HEK293 (cell line): ENCODE results near the gene GMDS.

Source experiments
- CTCF ChIA-PET: fragments of 350-600 bp; formaldehyde crosslinking; extraction: SDS; loops from one replicate; lab custom pipeline; 2021; ENCODE audit warnings: antibody characterized with exemption; lab: Yijun Ruan, JAX
- POLR2A ChIA-PET: fragments of 300-600 bp; formaldehyde crosslinking; extraction: SDS; loops from one replicate; lab custom pipeline; 2020; ENCODE audit warnings: antibody characterized with exemption, inconsistent platforms; lab: Yijun Ruan, JAX
- H3K27ac ChIP-seq: fragments of 200-500 bp; sonication (Bioruptor generic); 2 replicates; pipeline ENCODE4 v1.5.1; 2014; ENCODE audit warnings: low read depth, low read length, control low read depth, inconsistent platforms; ENCODE audit errors: extremely low read depth
- H3K36me3 ChIP-seq, 2 experiments: fragments of 200-500 bp in 1 of 2; sonication (Bioruptor generic) in 1 of 2; 1 replicate in 1 of 2; 2 replicates in 1 of 2; pipeline ENCODE4 v1.5.1; 2014 to 2017; ENCODE audit warnings: inconsistent platforms in 2 of 2, low read length in 2 of 2; ENCODE audit not compliant: control insufficient read depth in 2 of 2, insufficient read depth in 1 of 2
- H3K4me1 ChIP-seq: fragments of 200-500 bp; sonication (Bioruptor generic); 2 replicates; pipeline ENCODE4 v1.5.1; 2014; ENCODE audit warnings: mild to moderate bottlenecking, low read length, inconsistent platforms; ENCODE audit not compliant: control insufficient read depth, insufficient read depth
- H3K4me3 ChIP-seq: 2 replicates; pipeline ENCODE4 v1.5.1; 2011; ENCODE audit warnings: low read depth, mild to moderate bottlenecking, control low read depth, low read length, moderate library complexity
- H3K9me3 ChIP-seq: fragments of 200-500 bp; sonication (Bioruptor generic); 2 replicates; pipeline ENCODE4 v1.5.1; 2014; ENCODE audit warnings: low read depth, low read length, inconsistent platforms; ENCODE audit not compliant: control insufficient read depth, insufficient read depth
- EGR2 ChIP-seq: fragments of 450-650 bp; formaldehyde crosslinking; IDR thresholded peaks from 2 replicates; pipeline ENCODE4 v1.5.1; 2016; ENCODE audit warnings: low read depth, missing biosample characterization, missing genetic modification characterization
- GFI1B ChIP-seq: fragments of 450-650 bp; formaldehyde crosslinking; IDR thresholded peaks from 2 replicates; pipeline ENCODE4 v1.5.1; 2016; ENCODE audit warnings: missing biosample characterization, missing genetic modification characterization
- MYNN ChIP-seq: fragments of 450-650 bp; formaldehyde crosslinking; IDR thresholded peaks from 2 replicates; pipeline ENCODE4 v1.5.1; 2016; ENCODE audit warnings: missing biosample characterization, missing genetic modification characterization, borderline replicate concordance
- OSR2 ChIP-seq: fragments of 450-650 bp; formaldehyde crosslinking; IDR thresholded peaks from 2 replicates; pipeline ENCODE4 v1.5.1; 2016; ENCODE audit warnings: missing biosample characterization, missing genetic modification characterization
- REPIN1 ChIP-seq: fragments of 450-650 bp; formaldehyde crosslinking; IDR thresholded peaks from 2 replicates; pipeline ENCODE4 v1.5.1; 2017; ENCODE audit warnings: missing biosample characterization, missing genetic modification characterization, low read depth
- ZBTB1 ChIP-seq: fragments of 450-650 bp; formaldehyde crosslinking; IDR thresholded peaks from 2 replicates; pipeline ENCODE4 v1.5.1; 2016; ENCODE audit warnings: missing biosample characterization, missing genetic modification characterization
- ZBTB17 ChIP-seq: fragments of 450-650 bp; formaldehyde crosslinking; IDR thresholded peaks from 2 replicates; pipeline ENCODE4 v1.5.1; 2016; ENCODE audit warnings: missing biosample characterization, missing genetic modification characterization
- ZBTB48 ChIP-seq: fragments of 450-650 bp; formaldehyde crosslinking; IDR thresholded peaks from 2 replicates; pipeline ENCODE4 v1.5.1; 2016; ENCODE audit warnings: missing biosample characterization, missing genetic modification characterization
- ZBTB7A ChIP-seq: fragments of 450-650 bp; formaldehyde crosslinking; IDR thresholded peaks from 2 replicates; pipeline ENCODE4 v1.5.1; 2016; ENCODE audit warnings: low read depth, missing biosample characterization, missing genetic modification characterization
- ZFHX2 ChIP-seq: fragments of 450-650 bp; formaldehyde crosslinking; conservative IDR thresholded peaks from 2 replicates; pipeline ENCODE4 v1.5.1; 2016; ENCODE audit warnings: missing biosample characterization, missing genetic modification characterization
- ZNF146 ChIP-seq: fragments of 450-650 bp; formaldehyde crosslinking; IDR thresholded peaks from 2 replicates; pipeline ENCODE4 v1.5.1; 2016; ENCODE audit warnings: missing biosample characterization, missing genetic modification characterization
- ZNF157 ChIP-seq: fragments of 450-650 bp; formaldehyde crosslinking; IDR thresholded peaks from 2 replicates; pipeline ENCODE4 v1.5.1; 2016; ENCODE audit warnings: missing biosample characterization, missing genetic modification characterization
- ZNF292 ChIP-seq: fragments of 450-650 bp; formaldehyde crosslinking; IDR thresholded peaks from 2 replicates; pipeline ENCODE4 v1.5.1; 2016; ENCODE audit warnings: low read depth, missing biosample characterization, missing genetic modification characterization, borderline replicate concordance
- ZNF311 ChIP-seq: fragments of 450-650 bp; formaldehyde crosslinking; IDR thresholded peaks from 2 replicates; pipeline ENCODE4 v1.5.1; 2017; ENCODE audit warnings: missing biosample characterization, missing genetic modification characterization, borderline replicate concordance
- ZNF354C ChIP-seq: fragments of 450-650 bp; formaldehyde crosslinking; IDR thresholded peaks from 2 replicates; pipeline ENCODE4 v1.5.1; 2016; ENCODE audit warnings: missing biosample characterization, missing genetic modification characterization, low read depth, borderline replicate concordance
- ZNF37A ChIP-seq: fragments of 450-650 bp; IDR thresholded peaks from 2 replicates; pipeline ENCODE4 v1.5.1; 2018; ENCODE audit warnings: missing biosample characterization, missing genetic modification characterization
- ZNF510 ChIP-seq: fragments of 450-650 bp; formaldehyde crosslinking; IDR thresholded peaks from 2 replicates; pipeline ENCODE4 v1.5.1; 2018; ENCODE audit warnings: mild to moderate bottlenecking, missing genetic modification characterization, missing biosample characterization; ENCODE audit not compliant: insufficient replicate concordance
- ZNF544 ChIP-seq: fragments of 450-650 bp; formaldehyde crosslinking; IDR thresholded peaks from 2 replicates; pipeline ENCODE4 v1.5.0; 2017; ENCODE audit warnings: missing biosample characterization, missing genetic modification characterization
- ZNF560 ChIP-seq: fragments of 450-650 bp; formaldehyde crosslinking; IDR thresholded peaks from 2 replicates; pipeline ENCODE4 v1.5.1; 2017; ENCODE audit warnings: missing biosample characterization, missing genetic modification characterization, borderline replicate concordance
- ZNF677 ChIP-seq: fragments of 450-650 bp; IDR thresholded peaks from 2 replicates; pipeline ENCODE4 v1.5.0; 2018; ENCODE audit warnings: missing biosample characterization, mild to moderate bottlenecking, missing genetic modification characterization, moderate library complexity
- ZSCAN16 ChIP-seq: fragments of 450-650 bp; formaldehyde crosslinking; IDR thresholded peaks from 2 replicates; pipeline ENCODE4 v1.5.1; 2016; ENCODE audit warnings: missing biosample characterization, missing genetic modification characterization
- TF ChIP-seq, protein P1 (sequence below): IDR thresholded peaks from 2 replicates; pipeline ENCODE4 v1.6.1; 2011; ENCODE audit warnings: mild to moderate bottlenecking, low read depth, low read length, borderline replicate concordance
- TF ChIP-seq, protein P2 (sequence below): fragments of 450-650 bp; formaldehyde crosslinking; IDR thresholded peaks from 2 replicates; pipeline ENCODE4 v1.5.1; 2017; ENCODE audit warnings: missing biosample characterization, missing genetic modification characterization
- TF ChIP-seq, protein P3 (sequence below): fragments of 450-650 bp; formaldehyde crosslinking; IDR thresholded peaks from 2 replicates; pipeline ENCODE4 v1.5.1; 2016; ENCODE audit warnings: missing biosample characterization, missing genetic modification characterization

GMDS gene

DNA sequence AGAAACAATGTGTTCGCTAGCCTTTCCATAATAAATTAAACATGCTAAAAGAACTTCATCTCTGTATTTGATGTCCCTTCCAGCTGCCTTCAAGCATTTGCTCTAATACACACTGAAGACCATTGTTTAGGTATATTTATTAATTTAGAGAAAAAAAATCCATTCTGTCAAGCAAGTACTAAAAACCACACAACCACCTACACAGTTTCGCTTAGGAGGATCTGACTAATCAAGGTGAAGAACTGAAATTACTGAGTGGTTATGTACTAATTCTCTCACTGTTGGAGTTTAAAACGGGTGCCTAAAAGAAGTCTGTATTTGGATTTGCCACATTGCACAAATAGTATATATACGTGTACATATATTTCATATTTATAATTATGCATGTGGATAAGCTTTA, 58.9 kb downstream of the GMDS start:
- H3K27ac ChIP-seq, result no peak overlapping the region
- H3K36me3 ChIP-seq, result no peaks in the 10 kb centered on the region
- POLR2A ChIA-PET, result no interaction called here
- TF ChIP-seq ZSCAN16 (tag by site-specific recombination) (no peak), ZBTB1 (tag by site-specific recombination) (no peak)
- H3K4me1 ChIP-seq, result no peaks in the 10 kb centered on the region
- no peaks in the 10 kb centered on the region for H3K9me3 ChIP-seq
- H3K4me3 ChIP-seq, result no peak overlapping the region
- CTCF ChIA-PET, result interaction anchor here (1.2 to 2.4 kb wide), 3 partner anchors 22 to 590 kb away, joined by 5 to 7 read pairs (median 5); no protein-coding TSS in a partner anchor

- H3K4me1 ChIP-seq, result no peaks in the 10 kb centered on the region
- no peak overlapping the region for H3K27ac ChIP-seq
- no peak overlapping the region for H3K4me3 ChIP-seq
- H3K36me3 ChIP-seq, result no peaks in the 10 kb centered on the region
- POLR2A ChIA-PET, result no interaction called here
- H3K9me3 ChIP-seq, result no peaks in the 10 kb centered on the region
- TF ChIP-seq EGR2 (tag by site-specific recombination) (no peak), ZBTB17 (tag by site-specific recombination) (no peak), ZNF37A (tag by site-specific recombination) (no peak), REPIN1 (tag by site-specific recombination) (no peak), ZNF292 (tag by site-specific recombination) (no peak), ZNF146 (tag by site-specific recombination) (no peak), ZFHX2 (no peak)
- CTCF ChIA-PET, result interaction anchor here (0.8 to 1.3 kb wide), 3 partner anchors 11 to 168 kb away, joined by 4 to 5 read pairs (median 4); no protein-coding TSS in a partner anchor
Observed at GRCh38 chr6:2185466-2185865, 59.9 kb downstream of the GMDS start.

DNA sequence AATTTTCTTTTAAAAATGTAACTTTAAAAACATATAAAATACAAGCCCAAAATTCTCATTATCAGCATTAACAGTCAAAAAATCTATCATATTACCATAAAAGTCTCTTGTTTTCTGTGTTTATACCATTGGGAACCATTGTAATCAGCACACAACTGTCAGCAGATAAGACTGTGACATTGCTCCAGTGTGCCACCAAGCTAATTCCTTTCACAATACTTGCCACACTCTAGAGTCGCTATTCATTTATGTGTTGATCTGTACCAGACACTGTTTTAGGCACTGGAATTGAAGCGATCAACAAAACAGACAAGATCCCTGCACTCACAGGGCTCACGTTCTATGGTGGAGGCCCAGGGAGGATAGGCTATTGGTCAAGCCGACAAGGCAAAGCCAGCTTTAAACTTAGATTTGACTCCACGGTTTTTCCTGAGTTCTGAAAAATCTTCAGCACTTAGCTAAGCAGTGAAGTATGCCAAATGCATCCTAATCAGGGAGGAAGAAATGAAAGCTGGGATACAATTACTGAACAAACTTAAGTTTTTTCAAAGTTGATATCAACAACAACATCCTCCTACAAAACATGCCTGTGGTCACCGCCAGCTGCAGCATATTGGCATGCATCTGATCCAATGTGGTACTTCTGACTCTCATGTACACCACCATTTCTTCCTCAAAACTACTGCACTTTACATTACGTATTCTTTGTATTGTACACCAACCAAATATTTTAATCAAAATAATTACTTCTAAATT, 60.5 kb downstream of the GMDS start:
- H3K4me1 ChIP-seq, result no peaks in the 10 kb centered on the region
- H3K36me3 ChIP-seq, result no peaks in the 10 kb centered on the region
- CTCF ChIA-PET, result interaction anchor here (0.5 to 1.3 kb wide), 6 partner anchors 12 to 401 kb away, joined by 3 to 5 read pairs (median 4); no protein-coding TSS in a partner anchor
- H3K27ac ChIP-seq, result no peak overlapping the region
- H3K4me3 ChIP-seq, result no peak overlapping the region
- POLR2A ChIA-PET, result no interaction called here
- H3K9me3 ChIP-seq, result no peaks in the 10 kb centered on the region
- TF ChIP-seq ZNF560 (tag by site-specific recombination) (no peak), ZNF311 (tag by site-specific recombination) (no peak), ZNF354C (tag by site-specific recombination) (no peak), ZNF544 (tag by site-specific recombination) (no peak), OSR2 (tag by site-specific recombination) (no peak), MYNN (tag by site-specific recombination) (no peak), ZBTB7A (tag by site-specific recombination) (no peak), GFI1B (tag by site-specific recombination) (no peak), ZNF677 (tag by site-specific recombination) (no peak), ZNF510 (no peak), ZNF157 (tag by site-specific recombination) (no peak), ZBTB48 (tag by site-specific recombination) (no peak)
- TF ChIP-seq, protein P1, sequence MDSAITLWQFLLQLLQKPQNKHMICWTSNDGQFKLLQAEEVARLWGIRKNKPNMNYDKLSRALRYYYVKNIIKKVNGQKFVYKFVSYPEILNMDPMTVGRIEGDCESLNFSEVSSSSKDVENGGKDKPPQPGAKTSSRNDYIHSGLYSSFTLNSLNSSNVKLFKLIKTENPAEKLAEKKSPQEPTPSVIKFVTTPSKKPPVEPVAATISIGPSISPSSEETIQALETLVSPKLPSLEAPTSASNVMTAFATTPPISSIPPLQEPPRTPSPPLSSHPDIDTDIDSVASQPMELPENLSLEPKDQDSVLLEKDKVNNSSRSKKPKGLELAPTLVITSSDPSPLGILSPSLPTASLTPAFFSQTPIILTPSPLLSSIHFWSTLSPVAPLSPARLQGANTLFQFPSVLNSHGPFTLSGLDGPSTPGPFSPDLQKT, result no peak
- TF ChIP-seq, protein P2, sequence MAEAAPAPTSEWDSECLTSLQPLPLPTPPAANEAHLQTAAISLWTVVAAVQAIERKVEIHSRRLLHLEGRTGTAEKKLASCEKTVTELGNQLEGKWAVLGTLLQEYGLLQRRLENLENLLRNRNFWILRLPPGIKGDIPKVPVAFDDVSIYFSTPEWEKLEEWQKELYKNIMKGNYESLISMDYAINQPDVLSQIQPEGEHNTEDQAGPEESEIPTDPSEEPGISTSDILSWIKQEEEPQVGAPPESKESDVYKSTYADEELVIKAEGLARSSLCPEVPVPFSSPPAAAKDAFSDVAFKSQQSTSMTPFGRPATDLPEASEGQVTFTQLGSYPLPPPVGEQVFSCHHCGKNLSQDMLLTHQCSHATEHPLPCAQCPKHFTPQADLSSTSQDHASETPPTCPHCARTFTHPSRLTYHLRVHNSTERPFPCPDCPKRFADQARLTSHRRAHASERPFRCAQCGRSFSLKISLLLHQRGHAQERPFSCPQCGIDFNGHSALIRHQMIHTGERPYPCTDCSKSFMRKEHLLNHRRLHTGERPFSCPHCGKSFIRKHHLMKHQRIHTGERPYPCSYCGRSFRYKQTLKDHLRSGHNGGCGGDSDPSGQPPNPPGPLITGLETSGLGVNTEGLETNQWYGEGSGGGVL (tag by site-specific recombination), result no peak
- TF ChIP-seq, protein P3, sequence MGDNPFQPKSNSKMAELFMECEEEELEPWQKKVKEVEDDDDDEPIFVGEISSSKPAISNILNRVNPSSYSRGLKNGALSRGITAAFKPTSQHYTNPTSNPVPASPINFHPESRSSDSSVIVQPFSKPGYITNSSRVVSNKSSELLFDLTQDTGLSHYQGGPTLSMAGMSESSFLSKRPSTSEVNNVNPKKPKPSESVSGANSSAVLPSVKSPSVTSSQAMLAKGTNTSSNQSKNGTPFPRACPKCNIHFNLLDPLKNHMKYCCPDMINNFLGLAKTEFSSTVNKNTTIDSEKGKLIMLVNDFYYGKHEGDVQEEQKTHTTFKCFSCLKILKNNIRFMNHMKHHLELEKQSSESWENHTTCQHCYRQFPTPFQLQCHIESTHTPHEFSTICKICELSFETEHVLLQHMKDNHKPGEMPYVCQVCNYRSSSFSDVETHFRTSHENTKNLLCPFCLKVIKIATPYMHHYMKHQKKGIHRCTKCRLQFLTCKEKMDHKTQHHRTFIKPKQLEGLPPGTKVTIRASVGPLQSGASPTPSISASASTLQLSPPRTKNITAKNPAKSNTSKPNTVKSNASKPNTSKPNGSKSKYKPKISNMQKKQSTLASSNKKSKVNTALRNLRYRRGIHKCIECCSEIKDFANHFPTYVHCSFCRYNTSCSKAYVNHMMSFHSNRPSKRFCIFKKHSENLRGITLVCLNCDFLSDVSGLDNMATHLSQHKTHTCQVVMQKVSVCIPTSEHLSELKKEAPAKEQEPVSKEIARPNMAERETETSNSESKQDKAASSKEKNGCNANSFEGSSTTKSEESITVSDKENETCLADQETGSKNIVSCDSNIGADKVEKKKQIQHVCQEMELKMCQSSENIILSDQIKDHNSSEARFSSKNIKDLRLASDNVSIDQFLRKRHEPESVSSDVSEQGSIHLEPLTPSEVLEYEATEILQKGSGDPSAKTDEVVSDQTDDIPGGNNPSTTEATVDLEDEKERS (tag by site-specific recombination), result no peak
